ENCODE results near the gene RTN4. TPM values are rescaled to one million over a fixed set of nuclear protein-coding genes. Genes with fewer than 3 reads are reported as not detected.

Gene RTN4
- total and polyA plus RNA-seq, 2 experiments from 2014 or later: 284 to 455 TPM

GRCh38 chr2:54955358-54956110 lies 94.7 kb downstream of the RTN4 start:
- no peaks in the 10 kb centered on the region for H3K9me3 ChIP-seq (ENCODE audit: low read depth)
- DNase-seq (ENCODE audit: low spot score): no peak
- H3K4me1 ChIP-seq (ENCODE audit: insufficient read depth): peaks cover 5% of the 10 kb centered on the region
- TF ChIP-seq CTCF (IDR thresholded peaks at IDR 0.05; ENCODE audit: poor library complexity) (no peak), EZH2 (IDR thresholded peaks at IDR 0.05; ENCODE audit: borderline replicate concordance) (no peak), EZH2phosphoT487 (IDR thresholded peaks at IDR 0.05; ENCODE audit: low read depth, severe bottlenecking, unreplicated experiment) (no peak)
- H2AFZ ChIP-seq: peak overlapping the region; percentile 32
- H3K36me3 ChIP-seq (replicated peaks; ENCODE audit: insufficient read depth, low read depth): no peaks in the 10 kb centered on the region
- no peaks in the 10 kb centered on the region for H4K20me1 ChIP-seq (ENCODE audit: insufficient read depth, poor library complexity, severe bottlenecking)
- no peaks in the 10 kb centered on the region for H3K9me2 ChIP-seq (replicated peaks; ENCODE audit: insufficient read depth)
- peak overlapping the region; percentile 88 for H3K27ac ChIP-seq
- no peaks in the 10 kb centered on the region for H3K79me2 ChIP-seq
- no peaks in the 10 kb centered on the region for H3K27me3 ChIP-seq
- H3K4me3 ChIP-seq: no peak overlapping the region
- WGBS (ENCODE audit: low lambda C conversion rate, missing lambda C conversion rate): 71% methylated on average over 9 of the region's 9 CpGs
- peak overlapping the region; percentile 30 for H3K4me2 ChIP-seq

- Histone ChIP-seq H3K9me2 (replicated peaks; ENCODE audit: insufficient read depth) (no peaks in the 10 kb centered on the region), H2AFZ (no peak overlapping the region), H4K20me1 (ENCODE audit: insufficient read depth, poor library complexity, severe bottlenecking) (no peaks in the 10 kb centered on the region), H3K4me2 (no peak overlapping the region), H3K9me3 (ENCODE audit: low read depth) (no peaks in the 10 kb centered on the region), H3K27ac (peak overlapping the region; percentile 88), H3K27me3 (no peaks in the 10 kb centered on the region), H3K4me1 (ENCODE audit: insufficient read depth) (peaks cover 5% of the 10 kb centered on the region), H3K79me2 (no peaks in the 10 kb centered on the region), H3K4me3 (no peak overlapping the region), H3K36me3 (replicated peaks; ENCODE audit: insufficient read depth, low read depth) (no peaks in the 10 kb centered on the region)
- WGBS (ENCODE audit: low lambda C conversion rate, missing lambda C conversion rate): 88% methylated on average over 3 of the region's 3 CpGs
- TF ChIP-seq CTCF (IDR thresholded peaks at IDR 0.05; ENCODE audit: poor library complexity) (no peak), EZH2 (IDR thresholded peaks at IDR 0.05; ENCODE audit: borderline replicate concordance) (no peak)
- DNase-seq (ENCODE audit: low spot score): no peak
Measured at GRCh38 chr2:54954705-54955357, 95.4 kb downstream of the RTN4 start.

GRCh38 chr2:54954158-54954557 lies 96.1 kb downstream of the RTN4 start:
- H3K4me1 ChIP-seq (ENCODE audit: insufficient read depth): peaks cover 5% of the 10 kb centered on the region
- H3K36me3 ChIP-seq (replicated peaks; ENCODE audit: insufficient read depth, low read depth): no peaks in the 10 kb centered on the region
- H2AFZ ChIP-seq: no peak overlapping the region
- H4K20me1 ChIP-seq (ENCODE audit: insufficient read depth, poor library complexity, severe bottlenecking): no peaks in the 10 kb centered on the region
- H3K27me3 ChIP-seq: no peaks in the 10 kb centered on the region
- H3K9me2 ChIP-seq (replicated peaks; ENCODE audit: insufficient read depth): no peaks in the 10 kb centered on the region
- WGBS (ENCODE audit: low lambda C conversion rate, missing lambda C conversion rate): 86% methylated on average over 7 of the region's 8 CpGs
- H3K79me2 ChIP-seq: no peaks in the 10 kb centered on the region
- TF ChIP-seq CTCF (IDR thresholded peaks at IDR 0.05; ENCODE audit: poor library complexity) (no peak), EZH2 (IDR thresholded peaks at IDR 0.05; ENCODE audit: borderline replicate concordance) (no peak), EZH2phosphoT487 (IDR thresholded peaks at IDR 0.05; ENCODE audit: low read depth, severe bottlenecking, unreplicated experiment) (no peak)
- H3K27ac ChIP-seq: no peak overlapping the region
- no peaks in the 10 kb centered on the region for H3K9me3 ChIP-seq (ENCODE audit: low read depth)
- no peak overlapping the region for H3K4me3 ChIP-seq
- H3K4me2 ChIP-seq: no peak overlapping the region
- no peak for DNase-seq (ENCODE audit: low spot score)
